ENCODE measurements around the gene B4GALT4.
"Not testable (repeated sequence)": the region's sequence is repeated elsewhere in the genome, so short reads cannot be mapped to it uniquely, and the experiment has no call there.

B4GALT4 gene

DNA sequence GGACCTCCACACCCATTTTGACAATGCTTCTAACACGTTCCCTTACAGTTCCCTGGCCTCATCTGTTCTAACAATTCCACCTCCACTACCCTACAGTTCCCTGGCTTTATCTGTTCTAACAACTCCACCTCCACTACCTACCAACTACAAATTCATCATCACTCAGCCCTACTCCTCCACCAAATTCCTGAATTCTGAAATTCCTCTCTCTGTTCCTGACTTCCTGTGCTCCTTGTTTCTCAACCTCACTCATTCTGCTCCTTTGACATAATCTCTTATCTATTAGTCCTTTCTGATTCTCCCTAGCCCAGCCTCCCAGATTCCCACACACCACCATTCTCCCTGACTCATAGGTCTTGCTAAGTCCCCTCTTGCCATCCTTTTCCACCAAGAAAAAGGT is 44.8 kb downstream of the B4GALT4 start:
- no peak for DNase-seq (ENCODE audit: low spot score)

GRCh38 chr3:119195151-119195476 is 45.6 kb downstream of the B4GALT4 start:
- DNase-seq (ENCODE audit: low spot score), result no peak

- DNase-seq (ENCODE audit: low spot score), result no peak
Measured at GRCh38 chr3:119194237-119195150, 46.2 kb downstream of the B4GALT4 start.

- DNase-seq (ENCODE audit: low spot score), result no peak
Measured at GRCh38 chr3:119191800-119192199, 48.9 kb downstream of the B4GALT4 start.

DNA sequence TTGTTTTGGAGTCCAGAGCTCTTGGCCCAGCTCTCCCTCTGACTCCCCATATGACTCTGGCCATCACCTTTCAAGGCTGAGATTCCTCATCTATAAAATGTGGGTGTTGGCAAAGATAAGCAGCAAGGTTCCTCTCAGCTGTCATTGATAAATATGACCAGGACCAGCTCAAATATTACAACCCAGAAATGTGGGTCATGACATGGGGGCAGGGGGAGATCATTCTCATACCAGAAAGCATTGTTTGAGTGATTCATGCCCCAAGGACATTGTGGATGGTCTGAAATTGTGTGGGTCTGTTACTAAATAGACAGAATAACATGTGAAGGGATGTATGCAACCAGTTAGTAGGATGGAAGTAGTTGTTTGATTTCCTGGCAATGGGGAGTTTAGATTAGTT is 53.4 kb downstream of the B4GALT4 start:
- no peak for DNase-seq (ENCODE audit: low spot score)

DNA sequence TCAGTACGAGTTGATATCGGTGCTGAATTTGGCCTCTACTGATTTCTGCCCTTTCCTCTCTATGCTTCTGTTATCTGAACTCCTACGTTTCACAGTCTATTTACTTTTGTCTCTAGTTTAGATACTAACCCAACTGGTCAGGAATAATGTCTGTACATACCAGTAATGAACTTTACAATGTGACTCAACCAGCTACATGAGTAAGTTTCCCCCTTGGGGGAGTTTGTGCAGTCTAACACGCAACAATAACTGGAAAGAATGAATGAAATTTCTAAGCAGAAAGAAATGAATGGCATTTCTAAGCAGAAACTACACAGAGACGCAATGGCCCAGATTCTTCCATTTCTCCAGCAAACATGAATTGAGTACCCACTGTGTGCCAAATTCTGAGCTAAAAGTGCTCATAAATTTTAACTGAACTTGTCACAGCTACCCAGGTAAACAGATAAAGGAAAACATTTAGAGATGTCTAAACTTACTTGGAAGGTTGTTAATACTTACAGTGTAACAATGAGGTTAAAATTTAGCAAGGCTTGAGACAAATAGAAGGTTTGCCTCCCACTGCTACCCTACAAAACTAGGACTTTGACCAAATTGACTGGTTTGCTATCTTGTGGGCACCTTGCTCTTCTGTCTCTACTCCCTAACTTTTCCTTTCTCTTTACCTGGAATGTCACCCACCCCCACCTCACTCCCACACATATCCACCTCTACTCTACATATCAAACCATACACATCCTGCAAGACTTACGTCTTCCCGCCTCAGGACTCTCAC is 55.7 kb downstream of the B4GALT4 start:
- no peak for DNase-seq (ENCODE audit: low spot score)

- no peak for DNase-seq (ENCODE audit: low spot score)
Measured at GRCh38 chr3:119184111-119184510, 56.6 kb downstream of the B4GALT4 start.

DNA sequence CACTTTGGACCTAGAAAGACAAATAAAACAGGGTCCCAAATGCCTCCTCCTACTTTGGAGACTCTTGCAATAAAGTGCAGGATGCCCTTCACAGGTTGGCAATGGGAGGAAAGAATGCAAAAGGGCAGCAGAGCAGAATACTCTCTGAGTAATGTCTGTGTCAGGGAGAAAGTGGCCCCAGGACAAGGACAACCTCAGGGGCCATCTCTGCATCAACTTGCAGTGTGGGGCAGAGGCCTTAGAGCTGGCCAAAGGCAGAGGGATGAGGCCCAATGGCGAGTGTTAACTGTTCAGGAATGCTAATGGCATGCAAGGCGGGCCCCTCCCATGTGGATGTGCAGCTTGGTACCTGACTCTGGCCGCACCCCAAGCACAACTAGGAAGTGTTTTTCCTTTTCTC is 58.9 kb downstream of the B4GALT4 start:
- no peak for DNase-seq (ENCODE audit: low spot score)

GRCh38 chr3:119177321-119177720 is 63.4 kb downstream of the B4GALT4 start:
- DNase-seq (ENCODE audit: low spot score), result no peak

DNA sequence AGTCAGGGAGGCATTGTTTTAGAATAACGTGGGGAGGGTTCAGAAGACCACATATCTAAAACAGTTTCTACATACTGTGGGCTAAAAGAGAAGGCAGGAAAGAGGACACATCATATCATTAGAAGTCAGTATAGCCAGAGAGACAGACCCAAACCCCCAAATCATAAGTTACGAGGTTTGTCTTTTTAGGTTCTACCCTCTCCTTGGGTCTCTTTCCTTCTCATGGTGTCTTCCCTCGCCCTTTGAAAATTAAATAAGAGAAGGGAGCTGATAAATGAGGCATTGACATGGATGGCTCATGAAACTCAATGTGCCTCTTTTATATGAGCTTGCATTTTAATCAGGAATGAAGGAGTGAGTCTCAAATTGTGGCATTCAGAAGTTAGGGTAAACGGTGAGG is 63.9 kb downstream of the B4GALT4 start:
- no peak for DNase-seq (ENCODE audit: low spot score)

GRCh38 chr3:119175872-119176756 is 64.6 kb downstream of the B4GALT4 start:
- no peak for DNase-seq (ENCODE audit: low spot score)

GRCh38 chr3:119173325-119173724 is 67.4 kb downstream of the B4GALT4 start, which contains the start of gene UPK1B:
Gene UPK1B (plus strand): TSS chr3:119173598. CDS start chr3:119186742, 13,144 bp downstream.
- DNase-seq (ENCODE audit: low spot score), result no peak

- DNase-seq (ENCODE audit: low spot score), result no peak
Measured at GRCh38 chr3:119170821-119171220, 69.9 kb downstream of the B4GALT4 start.

DNA sequence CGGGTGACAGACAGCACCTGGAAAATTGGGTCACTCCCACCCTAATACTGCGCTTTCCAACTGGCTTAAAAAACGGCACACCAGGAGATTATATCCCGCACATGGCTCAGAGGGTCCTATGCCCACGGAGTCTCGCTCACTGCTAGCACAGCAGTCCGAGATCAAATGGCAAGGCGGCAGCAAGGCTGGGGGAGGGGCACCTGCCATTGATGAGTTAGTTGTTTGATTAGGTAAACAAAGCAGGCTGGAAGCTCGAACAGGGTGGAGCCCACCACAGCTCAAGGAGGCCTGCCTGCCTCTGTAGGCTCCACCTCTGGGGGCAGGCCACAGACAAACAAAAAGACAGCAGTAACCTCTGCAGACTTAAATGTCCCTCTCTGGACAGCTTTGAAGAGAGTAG is 75.9 kb downstream of the B4GALT4 start:
- DNase-seq (ENCODE audit: low spot score), result not testable (repeated sequence)
